NCI-H2029 (cell line): ENCODE results near the gene PSMD12.

Experiments used
- DNase-seq: peaks from one replicate; lab custom pipeline; 2025; lab: John Stamatoyannopoulos, UW

Gene PSMD12

DNA sequence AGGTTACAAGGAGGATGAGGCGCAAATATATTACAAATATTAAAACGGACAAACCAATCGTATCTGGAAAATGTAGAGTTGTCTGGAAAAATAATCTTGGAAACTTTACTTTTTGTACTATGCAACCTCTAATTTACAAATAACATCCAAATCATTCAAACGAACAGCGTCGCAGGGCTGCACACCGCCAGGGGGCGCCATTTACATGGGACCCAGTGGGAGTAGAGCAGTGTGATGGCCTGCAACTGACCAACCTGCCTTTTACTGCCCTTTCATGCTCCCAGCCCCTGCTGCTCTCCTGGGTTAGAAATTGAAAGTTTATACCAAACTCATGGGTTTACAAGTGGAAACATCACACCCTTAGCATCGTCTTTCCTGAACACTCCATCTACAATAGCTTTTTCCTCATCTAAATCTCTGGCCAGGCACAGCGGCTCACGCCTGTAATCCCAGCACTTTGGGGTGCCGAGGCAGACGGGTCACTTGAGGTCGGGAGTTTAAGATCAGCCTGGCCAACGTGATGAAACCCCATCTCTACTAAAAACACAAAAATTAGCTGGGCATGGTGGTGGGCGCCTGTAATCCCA is 20.7 kb upstream of the PSMD12 start:
- peak; percentile 12 for DNase-seq

DNA sequence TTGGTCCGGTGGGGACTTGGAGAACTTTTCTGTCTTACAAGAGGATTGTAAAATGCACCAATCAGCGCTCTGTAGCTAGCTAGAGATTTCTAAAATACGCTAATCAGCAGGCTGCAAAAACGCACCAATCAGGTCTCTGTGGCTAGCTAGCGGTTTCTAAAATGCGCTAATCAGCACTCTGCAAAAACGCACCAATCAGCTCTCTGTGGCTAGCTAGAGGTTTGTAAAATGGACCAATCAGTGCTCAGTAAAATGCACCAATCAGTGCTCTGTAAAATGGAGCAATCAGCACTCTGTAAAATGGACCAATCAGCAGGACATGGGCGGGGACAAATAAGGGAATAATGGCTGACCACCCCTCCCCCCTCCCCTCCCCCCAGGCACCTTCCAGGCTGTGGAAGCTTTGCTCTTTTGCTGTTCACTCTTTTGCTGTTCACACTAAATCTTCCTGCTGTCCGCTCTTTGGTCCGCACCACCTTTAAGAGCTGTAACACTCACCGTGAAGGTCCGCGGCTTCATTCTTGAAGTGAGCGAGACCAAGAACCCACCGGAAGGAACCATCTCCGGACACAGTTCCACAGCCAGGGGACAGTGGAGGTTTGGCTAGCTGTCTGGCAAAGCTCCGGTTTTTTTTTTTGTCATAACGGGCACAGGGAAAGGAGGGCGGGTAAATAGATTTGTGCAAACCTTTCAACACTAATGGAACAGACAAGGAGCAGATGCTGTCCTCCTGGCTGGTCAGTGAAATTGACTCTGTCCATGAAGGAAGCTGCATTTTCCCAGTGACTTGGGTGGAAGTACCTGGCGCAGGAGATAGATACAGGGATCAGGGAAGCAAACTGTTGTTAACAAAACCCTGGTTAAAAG is 19.0 kb upstream of the PSMD12 start:
- no peak for DNase-seq

DNA sequence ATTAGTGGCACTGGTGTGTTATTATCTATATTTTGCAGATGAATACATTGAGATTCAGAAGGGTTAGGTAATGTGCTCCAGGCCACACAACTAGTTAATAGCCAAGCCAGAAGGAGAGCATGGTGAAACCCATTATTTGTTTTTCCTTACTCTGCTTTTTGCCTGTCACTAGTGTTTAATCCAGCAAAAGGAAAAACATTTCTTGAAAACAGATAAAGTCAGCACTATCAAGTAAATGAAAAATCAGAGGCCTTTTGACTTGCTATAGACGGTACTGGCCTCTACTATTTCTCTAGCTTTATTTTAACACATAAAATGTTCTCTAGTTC is 15.5 kb upstream of the PSMD12 start:
- no peak for DNase-seq

DNA sequence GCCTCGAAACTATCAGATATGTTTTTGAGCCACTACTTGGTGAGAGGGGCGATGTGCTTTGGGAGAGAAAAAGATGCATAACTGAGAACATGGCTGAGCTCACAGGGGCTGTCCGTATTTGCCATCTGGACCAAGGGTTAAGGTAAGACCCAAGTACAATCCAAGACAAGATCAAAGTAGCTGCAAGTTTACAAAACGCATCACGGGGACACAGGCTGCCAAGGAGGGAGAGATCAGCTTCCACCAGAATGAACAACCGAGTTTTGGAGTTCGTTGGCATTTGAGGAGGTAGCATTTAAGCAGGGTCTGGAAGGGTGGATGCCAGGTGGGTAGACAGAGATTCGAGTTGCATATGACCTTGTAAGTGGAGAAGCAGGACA is 12.9 kb upstream of the PSMD12 start:
- no peak for DNase-seq

DNA sequence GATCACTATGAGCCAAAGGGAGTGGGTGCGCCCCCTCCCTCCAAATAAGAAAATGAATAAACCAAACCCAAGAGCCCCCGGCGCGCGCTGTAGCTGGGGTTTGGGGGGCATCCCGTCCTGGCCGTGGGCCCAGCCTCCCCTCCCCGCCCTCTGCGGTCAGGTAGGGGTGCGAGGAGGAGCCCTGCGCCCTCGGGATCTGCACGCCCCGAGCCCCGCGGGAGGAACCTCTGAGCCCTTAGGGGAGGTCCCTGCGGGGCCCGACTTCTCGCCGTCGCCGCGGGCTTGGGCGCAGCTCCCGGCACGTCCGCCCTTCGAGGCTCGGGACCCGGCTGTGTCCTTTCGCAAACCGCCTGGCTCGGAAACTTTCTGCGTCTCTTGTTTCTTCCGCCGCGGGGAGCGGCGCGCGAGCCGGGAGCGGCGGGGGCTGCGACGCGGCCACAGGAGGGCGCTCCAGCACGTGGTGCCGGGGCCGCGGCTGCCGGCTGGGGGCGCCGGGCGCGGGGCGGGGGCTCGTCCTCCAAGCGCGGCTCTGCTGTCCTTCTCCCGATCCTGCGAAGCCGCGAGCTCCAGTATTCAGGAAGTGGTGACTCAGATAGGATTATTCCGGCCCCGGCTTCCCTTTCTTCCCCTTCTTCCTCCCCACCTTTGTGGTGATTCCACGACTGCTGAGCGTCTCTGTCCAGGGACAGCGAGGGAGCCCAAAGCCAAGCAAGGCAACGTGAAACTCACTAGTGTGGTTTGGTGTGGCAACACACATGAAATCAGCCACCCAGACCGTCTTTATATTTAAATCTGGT is 12.3 kb upstream of the PSMD12 start:
- peak; percentile 51 for DNase-seq

DNA sequence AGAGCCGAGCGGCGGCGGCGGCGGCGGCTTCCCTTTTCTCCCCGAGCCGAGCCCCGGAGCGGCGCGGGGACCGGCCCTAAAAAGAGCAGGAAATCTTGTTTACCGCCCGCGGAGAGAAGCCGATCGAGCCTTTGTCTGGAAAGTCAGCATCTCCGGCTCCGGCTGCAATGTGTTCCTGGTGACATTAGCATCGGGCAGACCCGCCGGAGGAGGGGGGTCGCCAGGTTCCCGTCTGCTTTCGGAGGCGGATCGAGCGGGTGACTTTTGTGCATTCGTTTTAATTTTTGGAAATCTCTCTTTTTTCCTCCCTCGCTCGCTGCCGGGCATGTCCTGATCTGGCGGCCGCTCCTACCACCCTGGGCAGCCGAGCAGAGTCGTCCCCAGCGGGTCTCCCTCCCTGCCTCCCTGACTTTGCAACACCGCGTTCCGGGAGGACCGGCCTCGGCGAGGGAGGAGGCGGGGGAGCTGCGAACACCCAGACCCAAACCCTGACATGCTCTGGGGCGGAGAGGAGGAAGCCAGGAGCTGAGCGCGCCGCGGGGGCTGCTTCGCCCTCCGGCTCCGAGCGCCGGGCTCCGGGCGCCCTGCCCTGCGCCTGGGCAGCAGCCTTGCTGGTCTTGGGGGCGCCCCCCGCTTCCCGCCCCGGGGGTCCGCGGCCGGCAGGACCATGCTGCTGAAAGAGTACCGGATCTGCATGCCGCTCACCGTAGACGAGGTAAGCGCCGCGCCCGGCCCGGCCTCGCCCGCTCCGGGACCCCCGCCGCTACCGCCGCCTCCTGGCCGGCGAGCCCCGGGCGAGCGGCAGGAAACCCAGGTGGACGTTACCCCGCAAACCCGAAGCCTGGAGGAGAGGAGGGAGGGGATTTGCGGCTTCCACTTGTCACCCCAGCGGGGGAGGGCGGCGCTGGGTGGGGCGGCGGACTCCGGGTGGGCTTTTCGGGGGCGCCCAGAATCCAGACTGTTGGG is 11.4 kb upstream of the PSMD12 start:
- no peak for DNase-seq

DNA sequence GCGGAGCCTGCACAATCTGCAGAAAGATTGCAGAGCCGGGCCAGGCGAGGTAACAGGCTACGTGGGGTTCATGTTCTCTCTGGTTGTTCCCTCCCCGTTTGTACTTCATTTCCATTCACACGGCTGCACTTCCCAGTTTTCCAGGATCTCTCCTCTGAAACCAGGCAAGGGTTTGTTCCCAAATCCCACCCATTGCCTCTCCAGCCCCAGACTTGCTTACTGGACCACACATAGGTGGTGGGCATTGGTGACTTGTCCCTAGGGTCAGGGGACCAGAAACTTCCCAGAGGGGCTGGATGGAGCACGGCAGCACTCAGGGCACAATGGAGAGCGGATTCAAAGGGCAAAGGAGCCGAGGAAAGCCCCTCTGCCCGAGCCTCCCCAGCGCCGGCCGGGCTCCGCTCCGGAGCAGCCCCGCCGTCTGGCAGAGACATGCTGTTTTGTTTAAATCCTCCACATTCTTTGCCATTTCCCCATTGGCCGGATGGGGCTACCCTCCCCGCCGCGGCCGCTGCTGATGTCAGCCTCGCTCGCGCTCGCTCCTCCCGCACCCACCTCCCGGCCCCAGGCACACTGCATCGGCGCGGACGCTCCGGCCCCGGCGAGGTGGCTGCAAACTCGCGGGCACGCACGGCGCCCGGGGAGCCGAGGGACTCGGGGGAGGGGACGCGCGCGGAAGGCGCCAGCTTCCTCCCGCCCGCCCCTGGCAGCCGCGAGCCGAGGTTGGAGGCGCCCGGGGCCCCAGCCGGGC is 10.5 kb upstream of the PSMD12 start, which contains the start of gene PITPNC1:
Gene PITPNC1 (plus strand): TSS at position 545 of the 751 bp plus-strand sequence.
- DNase-seq, result peak; percentile 43

DNA sequence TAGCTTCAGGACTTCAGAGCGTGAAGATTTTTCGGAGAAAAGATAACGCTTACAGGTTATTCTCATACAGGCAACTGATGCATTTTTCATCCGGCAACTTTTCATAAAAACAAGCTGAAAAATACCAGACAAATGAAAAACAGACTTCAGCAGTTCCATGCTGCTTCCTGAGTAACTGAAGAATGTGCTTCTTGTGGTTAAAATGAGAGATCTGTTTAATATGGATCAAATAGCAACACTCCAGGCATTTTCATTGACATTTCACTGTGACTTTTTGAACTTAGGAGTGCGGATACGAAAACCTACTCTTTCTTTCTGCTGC is 10.0 kb upstream of the PSMD12 start:
- no peak for DNase-seq

DNA sequence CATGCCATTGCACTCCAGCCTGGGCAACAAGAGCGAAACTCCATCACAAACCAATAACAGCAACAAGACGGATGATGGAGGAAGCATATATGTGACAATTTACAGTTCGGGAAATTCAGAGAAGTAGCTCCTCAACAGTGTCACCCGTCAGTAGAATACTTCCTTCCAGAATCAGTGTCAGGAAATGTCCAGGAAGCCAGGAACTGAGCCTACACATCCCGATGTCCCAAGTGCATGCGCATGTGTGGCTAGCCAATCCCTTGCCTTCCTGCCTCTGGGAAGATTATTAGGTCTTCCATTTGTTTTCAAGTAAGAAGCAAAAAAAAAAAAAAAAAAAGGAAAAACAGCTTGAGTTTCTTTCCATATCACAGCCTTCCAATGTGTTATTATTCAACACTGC is 9.3 kb upstream of the PSMD12 start:
- DNase-seq, result no peak

DNA sequence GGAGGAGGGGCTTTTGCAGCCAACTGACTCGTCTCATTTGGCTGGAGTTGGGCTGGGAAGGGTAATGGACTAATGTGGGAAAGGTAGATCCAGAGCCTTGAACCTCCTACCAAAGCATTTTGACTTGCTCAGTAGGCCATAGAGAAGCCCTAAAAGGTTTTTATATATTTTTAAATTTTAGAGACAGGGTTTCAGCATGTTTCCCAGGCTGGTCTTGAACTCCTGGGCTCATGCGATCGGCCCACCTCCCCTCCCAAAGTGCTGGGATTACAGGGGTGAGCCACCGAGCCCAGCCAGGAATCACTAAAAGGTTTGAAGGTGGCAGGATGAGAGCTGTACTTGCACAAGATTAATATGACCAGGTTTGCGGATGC is 8.7 kb upstream of the PSMD12 start:
- no peak for DNase-seq

DNA sequence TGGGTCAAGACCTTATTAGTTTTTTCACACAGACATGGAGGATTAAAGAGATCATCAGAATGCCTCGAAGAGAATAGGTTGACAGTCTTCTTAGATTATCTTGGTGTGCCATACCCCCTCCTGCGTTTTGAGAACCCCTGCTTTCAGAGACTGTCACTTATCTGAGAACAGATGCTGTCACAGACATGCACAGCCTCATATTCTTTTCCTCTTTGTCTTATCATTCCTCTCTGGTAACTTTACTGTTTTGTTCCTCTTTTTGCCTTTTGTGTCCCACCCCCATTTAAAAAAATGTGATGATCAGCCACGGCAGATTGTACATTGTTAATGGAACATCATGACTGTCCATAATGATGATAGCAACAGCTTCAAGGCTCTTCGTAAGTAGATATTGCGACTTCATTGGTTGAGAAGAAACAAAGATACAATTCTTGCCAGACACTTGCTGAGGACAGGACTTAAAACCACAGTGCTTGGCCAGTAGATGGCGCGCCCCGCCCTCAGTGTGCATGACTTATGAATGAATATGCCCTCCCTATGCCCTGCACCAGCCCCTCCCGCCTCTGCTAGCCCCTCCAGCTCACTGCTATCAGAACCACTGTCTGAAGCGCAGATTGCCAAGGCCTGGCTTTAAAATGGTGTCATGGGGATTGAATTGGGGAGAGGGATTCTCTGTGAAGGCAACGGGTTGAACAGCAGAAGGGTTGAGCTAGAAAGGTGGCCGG is 8.1 kb upstream of the PSMD12 start:
- DNase-seq, result peak; percentile 65

DNA sequence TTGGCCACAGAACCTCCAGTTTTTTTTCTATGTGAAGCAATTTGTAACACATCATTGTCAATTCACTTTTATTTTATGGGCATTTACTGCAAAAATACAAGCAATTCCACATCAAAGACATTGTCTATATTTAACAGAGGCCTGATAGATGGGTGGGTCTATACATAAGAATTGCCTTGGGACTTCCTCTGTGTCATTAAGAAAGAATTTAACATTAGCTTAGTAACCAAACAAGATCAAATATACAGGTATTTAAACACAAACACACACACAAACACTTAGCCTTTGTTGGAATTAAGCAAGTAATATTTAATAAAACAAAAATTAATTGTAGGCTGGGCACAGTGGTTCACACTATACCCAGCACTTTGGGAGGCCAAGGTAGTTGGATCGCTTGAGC is 6.4 kb upstream of the PSMD12 start:
- no peak for DNase-seq

DNA sequence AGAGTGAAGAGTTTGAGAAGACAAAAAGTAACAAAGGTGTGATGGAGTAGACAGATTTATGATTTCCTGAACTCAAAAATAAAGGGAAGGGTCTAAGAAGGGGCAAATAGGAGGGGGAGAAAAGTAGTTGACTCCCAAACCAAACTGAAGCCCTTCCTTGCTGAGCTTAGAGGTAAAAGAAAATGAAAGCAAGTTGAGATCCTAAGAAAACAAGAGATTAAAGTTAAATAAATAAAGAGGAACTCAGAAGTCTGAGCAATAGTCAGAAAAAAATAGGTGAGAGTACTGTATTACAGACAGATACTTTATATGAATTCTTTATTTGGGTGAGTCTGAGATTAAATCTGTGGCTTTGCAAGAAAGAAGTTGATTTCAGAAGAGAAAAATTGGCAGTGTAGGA is 3.3 kb upstream of the PSMD12 start:
- DNase-seq, result no peak

DNA sequence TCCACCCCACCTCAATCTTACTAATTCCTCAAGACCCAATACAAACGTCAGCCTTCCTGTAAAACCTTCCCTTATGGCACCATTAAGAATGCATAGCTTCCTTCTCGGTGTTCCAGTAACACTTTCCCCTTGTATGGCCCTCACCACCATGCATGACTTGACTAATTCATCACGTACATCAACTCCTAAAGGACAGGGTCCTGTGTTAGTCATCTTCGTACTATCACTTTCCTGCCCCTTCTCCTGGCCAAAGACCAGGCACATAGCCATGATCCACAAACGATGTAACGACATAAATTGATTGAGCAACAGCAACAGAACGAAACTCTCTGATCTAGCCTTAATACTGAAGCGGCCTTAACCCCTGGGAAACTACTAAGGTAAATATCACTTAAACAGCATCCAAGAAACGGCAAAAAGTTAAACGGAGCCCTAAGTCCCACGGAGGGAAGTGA is 612 bp downstream of the PSMD12 start:
- no peak for DNase-seq

DNA sequence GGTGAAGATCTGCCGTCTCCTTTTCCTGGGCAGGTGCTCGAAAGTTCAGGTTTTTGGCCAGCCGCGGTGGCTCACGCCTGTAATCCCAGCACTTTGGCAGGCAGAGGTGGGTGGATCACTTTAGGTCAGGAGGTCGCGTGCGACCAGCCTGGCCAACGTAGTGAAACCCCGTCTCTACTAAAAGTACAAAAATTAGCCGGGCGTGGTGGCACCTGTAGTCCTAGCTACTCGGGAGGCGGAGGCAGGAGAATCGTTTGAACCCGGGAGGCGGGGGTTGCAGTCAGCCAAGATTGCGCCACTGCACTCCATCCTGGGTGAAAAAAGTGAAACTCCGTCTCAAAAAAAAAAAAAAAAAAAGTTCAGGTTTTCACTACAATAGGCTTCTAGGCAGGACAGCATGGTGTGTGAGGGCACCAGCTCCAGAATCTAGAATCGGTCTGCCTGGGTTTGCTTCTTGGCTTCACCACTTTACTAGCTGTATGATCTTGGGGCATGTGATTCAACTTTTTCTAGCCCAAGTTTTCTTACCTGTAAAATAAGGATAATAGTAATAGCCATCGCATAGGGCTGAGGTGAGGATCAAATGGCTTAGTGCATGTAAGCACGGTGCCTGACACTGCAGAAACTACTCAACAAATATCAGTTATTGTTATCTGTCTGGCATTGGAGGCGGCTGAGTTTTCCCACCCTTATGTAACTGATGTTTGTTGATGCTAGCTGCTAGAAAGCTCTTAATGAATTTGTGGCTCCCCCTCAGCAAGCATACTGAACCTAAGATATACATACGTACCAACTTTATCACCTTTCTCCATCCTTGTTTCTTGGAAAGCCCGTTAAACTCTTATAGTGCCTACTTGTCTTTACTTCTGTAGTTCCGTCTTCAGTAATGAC is 1.3 kb downstream of the PSMD12 start:
- no peak for DNase-seq

DNA sequence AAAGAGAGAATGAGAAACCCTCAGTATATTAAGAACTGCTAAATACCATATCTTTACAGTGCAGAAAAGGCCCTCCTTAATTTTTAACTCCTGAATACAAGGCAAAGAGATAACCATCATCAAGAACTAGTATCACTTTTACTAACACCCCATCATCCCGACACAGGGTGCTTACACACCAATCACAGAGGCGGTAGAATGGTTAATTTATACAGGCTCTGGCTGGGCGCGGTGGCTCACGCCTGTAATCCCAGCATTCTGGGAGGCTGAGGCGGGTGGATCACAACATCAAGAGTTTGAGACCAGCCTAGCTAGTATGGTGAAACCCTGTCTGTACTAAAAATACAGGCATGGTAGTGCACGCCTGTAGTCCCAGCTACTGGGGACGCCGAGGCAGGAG is 4.2 kb downstream of the PSMD12 start:
- DNase-seq, result no peak

DNA sequence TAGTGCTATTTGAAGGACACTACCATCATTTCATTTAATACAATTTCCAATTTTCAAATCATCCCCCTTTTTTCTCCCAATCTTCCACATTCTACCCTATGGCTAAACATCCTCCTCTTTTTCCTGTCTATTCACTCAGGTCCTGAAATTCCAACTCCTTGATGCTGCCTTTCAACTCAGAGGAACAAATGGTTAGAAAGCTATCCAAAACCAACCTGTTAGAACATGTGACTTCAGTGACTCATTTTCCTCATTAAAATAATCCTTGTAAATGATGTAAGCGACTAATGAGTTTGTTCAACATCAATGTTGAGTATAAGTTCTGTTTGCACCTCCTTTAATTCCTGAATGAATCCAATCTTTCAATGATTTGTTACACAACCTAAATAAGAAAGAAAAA is 5.5 kb downstream of the PSMD12 start:
- DNase-seq, result no peak

DNA sequence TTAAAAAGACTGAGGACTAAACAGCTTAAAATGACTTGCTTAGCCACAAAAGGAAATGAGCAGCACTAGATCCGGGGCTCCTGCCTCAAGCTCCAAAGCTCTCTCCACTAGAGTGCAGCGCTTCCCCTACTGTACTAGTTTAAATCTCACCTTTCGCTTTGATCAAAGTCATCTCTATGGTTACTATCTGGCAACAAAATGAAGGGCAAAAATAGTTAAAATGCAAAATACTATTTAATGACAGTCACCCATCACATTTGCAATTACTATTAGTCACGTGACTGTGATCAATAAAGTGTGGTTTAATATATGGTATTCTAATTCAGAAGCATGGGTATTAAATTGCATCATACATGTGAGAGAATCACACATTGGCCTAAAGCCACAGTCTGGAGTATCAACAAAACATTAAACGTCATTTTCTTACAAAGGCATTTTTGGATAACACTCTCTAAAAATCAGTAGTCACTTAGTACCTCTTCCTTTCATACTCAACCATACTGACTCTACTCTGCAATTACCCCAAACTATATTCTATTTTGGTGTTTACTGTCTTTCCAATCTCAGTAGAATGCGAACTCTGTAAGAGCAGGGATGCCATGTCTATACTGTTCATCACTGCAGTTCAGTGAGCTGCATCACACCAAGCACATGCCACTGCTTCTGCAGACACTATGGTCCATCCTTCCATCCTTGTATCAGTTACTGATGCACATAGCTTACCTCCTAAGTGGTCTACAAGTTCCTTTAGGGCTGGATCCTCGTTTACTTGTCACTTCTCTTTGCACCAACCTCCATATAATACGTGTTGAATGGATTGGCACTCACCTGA is 6.2 kb downstream of the PSMD12 start:
- peak; percentile 17 for DNase-seq

DNA sequence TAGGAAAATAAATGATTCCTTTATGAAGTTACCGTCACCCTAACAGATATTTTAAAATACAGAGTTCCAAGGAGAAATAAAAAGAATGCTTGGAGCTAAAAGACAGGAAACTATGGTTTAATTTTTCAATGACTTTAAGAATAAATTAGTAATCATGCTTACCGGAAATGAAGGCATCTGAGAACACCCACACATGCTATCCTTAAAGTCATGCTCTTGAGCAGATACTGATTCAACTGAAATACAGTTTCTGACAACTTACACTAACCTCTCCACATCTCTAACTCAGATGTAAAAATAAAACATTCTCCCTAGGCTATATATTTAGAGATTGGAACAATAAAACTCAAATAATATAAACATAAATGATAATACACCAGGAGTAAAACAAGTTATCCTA is 7.8 kb downstream of the PSMD12 start:
- no peak for DNase-seq
